OCI-LY1 (cell line): ENCODE results near the gene DAAM1.

Experiments
- EZH2 ChIP-seq: fragments of 200-600 bp; sonication (generic), shearing (Covaris generic); IDR thresholded peaks from 2 replicates; pipeline ENCODE4 v1.8.0; 2017; ENCODE audit warnings: borderline replicate concordance, mixed run types, mild to moderate bottlenecking, antibody characterized with exemption, low read length, moderate library complexity, mixed read lengths
- TF ChIP-seq, protein P1 (sequence below): fragments of 200-600 bp; sonication (generic), shearing (Covaris generic); IDR thresholded peaks from 2 replicates; pipeline ENCODE4 v1.5.1; 2017; ENCODE audit warnings: mild to moderate bottlenecking, antibody characterized with exemption, low read length, moderate library complexity, mixed read lengths

DNA sequence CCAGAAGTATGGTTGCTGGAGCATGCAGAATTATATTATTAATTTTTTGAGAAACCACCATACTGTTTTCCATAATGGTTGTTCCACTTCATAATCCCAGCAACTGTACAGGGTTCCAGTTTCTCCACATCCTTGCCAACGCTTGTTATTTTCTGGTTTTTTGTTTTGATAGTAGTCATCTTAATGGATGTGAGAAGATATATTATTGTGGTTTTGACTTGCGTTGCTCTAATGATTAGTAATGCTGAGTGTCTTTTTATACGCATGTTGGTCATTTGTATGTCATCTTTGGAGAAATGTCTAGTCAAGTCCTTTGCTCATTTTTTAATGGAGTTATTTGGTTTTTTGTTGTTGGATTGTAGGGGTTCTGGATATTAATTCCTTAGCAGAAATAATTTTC, 58.1 kb downstream of the DAAM1 start:
- TF ChIP-seq, protein P1, sequence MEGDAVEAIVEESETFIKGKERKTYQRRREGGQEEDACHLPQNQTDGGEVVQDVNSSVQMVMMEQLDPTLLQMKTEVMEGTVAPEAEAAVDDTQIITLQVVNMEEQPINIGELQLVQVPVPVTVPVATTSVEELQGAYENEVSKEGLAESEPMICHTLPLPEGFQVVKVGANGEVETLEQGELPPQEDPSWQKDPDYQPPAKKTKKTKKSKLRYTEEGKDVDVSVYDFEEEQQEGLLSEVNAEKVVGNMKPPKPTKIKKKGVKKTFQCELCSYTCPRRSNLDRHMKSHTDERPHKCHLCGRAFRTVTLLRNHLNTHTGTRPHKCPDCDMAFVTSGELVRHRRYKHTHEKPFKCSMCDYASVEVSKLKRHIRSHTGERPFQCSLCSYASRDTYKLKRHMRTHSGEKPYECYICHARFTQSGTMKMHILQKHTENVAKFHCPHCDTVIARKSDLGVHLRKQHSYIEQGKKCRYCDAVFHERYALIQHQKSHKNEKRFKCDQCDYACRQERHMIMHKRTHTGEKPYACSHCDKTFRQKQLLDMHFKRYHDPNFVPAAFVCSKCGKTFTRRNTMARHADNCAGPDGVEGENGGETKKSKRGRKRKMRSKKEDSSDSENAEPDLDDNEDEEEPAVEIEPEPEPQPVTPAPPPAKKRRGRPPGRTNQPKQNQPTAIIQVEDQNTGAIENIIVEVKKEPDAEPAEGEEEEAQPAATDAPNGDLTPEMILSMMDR, result no peak
- no peak for TF ChIP-seq EZH2
